ENCODE results near the gene OR52B2. TPM values are rescaled to one million over a fixed set of nuclear protein-coding genes. Genes with fewer than 3 reads are reported as not detected.

The OR52B2 gene
- total RNA-seq, 1 experiment from 2014 or later, result not detected

GRCh38 chr11:6214530-6214929 is 44.4 kb upstream of the OR52B2 start (continued):
- TF ChIP-seq NFE2L1 (CRISPR knock-in tag; IDR thresholded peaks at IDR 0.05), result no peak
- TF ChIP-seq, protein P1, sequence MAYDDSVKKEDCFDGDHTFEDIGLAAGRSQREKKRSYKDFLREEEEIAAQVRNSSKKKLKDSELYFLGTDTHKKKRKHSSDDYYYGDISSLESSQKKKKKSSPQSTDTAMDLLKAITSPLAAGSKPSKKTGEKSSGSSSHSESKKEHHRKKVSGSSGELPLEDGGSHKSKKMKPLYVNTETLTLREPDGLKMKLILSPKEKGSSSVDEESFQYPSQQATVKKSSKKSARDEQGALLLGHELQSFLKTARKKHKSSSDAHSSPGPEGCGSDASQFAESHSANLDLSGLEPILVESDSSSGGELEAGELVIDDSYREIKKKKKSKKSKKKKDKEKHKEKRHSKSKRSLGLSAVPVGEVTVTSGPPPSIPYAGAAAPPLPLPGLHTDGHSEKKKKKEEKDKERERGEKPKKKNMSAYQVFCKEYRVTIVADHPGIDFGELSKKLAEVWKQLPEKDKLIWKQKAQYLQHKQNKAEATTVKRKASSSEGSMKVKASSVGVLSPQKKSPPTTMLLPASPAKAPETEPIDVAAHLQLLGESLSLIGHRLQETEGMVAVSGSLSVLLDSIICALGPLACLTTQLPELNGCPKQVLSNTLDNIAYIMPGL (CRISPR knock-in tag; IDR thresholded peaks at IDR 0.05), result no peak
- TF ChIP-seq NR1H2 (CRISPR knock-in tag; IDR thresholded peaks at IDR 0.05), result no peak
- no peak for TF ChIP-seq ESRRA (CRISPR knock-in tag; IDR thresholded peaks at IDR 0.05; ENCODE audit: borderline replicate concordance)
- TF ChIP-seq, protein P2, sequence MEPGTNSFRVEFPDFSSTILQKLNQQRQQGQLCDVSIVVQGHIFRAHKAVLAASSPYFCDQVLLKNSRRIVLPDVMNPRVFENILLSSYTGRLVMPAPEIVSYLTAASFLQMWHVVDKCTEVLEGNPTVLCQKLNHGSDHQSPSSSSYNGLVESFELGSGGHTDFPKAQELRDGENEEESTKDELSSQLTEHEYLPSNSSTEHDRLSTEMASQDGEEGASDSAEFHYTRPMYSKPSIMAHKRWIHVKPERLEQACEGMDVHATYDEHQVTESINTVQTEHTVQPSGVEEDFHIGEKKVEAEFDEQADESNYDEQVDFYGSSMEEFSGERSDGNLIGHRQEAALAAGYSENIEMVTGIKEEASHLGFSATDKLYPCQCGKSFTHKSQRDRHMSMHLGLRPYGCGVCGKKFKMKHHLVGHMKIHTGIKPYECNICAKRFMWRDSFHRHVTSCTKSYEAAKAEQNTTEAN (CRISPR knock-in tag; IDR thresholded peaks at IDR 0.05), result no peak
- no peak for TF ChIP-seq TCF7 (CRISPR knock-in tag; IDR thresholded peaks at IDR 0.05; ENCODE audit: low read depth)

- TF ChIP-seq SOX15 (CRISPR knock-in tag; IDR thresholded peaks at IDR 0.05) (no peak), ZNF396 (CRISPR knock-in tag; IDR thresholded peaks at IDR 0.05; ENCODE audit: borderline replicate concordance) (no peak), PREB (CRISPR knock-in tag; IDR thresholded peaks at IDR 0.05; ENCODE audit: borderline replicate concordance) (no peak), MXD4 (CRISPR knock-in tag; IDR thresholded peaks at IDR 0.05; ENCODE audit: borderline replicate concordance) (no peak), KAT7 (CRISPR knock-in tag; IDR thresholded peaks at IDR 0.05; ENCODE audit: borderline replicate concordance) (no peak), SMAD4 (CRISPR knock-in tag; IDR thresholded peaks at IDR 0.05) (no peak), TCF7 (CRISPR knock-in tag; IDR thresholded peaks at IDR 0.05; ENCODE audit: low read depth) (no peak), JAZF1 (CRISPR knock-in tag; IDR thresholded peaks at IDR 0.05) (no peak), ZNF138 (CRISPR knock-in tag; conservative IDR thresholded peaks at IDR 0.05) (no peak), NR2C2 (CRISPR knock-in tag; IDR thresholded peaks at IDR 0.05) (no peak), GTF2I (CRISPR knock-in tag; conservative IDR thresholded peaks at IDR 0.05) (no peak)
- TF ChIP-seq, protein P3, sequence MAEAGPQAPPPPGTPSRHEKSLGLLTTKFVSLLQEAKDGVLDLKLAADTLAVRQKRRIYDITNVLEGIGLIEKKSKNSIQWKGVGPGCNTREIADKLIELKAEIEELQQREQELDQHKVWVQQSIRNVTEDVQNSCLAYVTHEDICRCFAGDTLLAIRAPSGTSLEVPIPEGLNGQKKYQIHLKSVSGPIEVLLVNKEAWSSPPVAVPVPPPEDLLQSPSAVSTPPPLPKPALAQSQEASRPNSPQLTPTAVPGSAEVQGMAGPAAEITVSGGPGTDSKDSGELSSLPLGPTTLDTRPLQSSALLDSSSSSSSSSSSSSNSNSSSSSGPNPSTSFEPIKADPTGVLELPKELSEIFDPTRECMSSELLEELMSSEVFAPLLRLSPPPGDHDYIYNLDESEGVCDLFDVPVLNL (CRISPR knock-in tag; IDR thresholded peaks at IDR 0.05; ENCODE audit: borderline replicate concordance, low read depth), result no peak
- TF ChIP-seq, protein P4, sequence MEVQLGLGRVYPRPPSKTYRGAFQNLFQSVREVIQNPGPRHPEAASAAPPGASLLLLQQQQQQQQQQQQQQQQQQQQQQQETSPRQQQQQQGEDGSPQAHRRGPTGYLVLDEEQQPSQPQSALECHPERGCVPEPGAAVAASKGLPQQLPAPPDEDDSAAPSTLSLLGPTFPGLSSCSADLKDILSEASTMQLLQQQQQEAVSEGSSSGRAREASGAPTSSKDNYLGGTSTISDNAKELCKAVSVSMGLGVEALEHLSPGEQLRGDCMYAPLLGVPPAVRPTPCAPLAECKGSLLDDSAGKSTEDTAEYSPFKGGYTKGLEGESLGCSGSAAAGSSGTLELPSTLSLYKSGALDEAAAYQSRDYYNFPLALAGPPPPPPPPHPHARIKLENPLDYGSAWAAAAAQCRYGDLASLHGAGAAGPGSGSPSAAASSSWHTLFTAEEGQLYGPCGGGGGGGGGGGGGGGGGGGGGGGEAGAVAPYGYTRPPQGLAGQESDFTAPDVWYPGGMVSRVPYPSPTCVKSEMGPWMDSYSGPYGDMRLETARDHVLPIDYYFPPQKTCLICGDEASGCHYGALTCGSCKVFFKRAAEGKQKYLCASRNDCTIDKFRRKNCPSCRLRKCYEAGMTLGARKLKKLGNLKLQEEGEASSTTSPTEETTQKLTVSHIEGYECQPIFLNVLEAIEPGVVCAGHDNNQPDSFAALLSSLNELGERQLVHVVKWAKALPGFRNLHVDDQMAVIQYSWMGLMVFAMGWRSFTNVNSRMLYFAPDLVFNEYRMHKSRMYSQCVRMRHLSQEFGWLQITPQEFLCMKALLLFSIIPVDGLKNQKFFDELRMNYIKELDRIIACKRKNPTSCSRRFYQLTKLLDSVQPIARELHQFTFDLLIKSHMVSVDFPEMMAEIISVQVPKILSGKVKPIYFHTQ (CRISPR knock-in tag; IDR thresholded peaks at IDR 0.05), result no peak
- TF ChIP-seq, protein P5, sequence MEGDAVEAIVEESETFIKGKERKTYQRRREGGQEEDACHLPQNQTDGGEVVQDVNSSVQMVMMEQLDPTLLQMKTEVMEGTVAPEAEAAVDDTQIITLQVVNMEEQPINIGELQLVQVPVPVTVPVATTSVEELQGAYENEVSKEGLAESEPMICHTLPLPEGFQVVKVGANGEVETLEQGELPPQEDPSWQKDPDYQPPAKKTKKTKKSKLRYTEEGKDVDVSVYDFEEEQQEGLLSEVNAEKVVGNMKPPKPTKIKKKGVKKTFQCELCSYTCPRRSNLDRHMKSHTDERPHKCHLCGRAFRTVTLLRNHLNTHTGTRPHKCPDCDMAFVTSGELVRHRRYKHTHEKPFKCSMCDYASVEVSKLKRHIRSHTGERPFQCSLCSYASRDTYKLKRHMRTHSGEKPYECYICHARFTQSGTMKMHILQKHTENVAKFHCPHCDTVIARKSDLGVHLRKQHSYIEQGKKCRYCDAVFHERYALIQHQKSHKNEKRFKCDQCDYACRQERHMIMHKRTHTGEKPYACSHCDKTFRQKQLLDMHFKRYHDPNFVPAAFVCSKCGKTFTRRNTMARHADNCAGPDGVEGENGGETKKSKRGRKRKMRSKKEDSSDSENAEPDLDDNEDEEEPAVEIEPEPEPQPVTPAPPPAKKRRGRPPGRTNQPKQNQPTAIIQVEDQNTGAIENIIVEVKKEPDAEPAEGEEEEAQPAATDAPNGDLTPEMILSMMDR (IDR thresholded peaks at IDR 0.05), result no peak
- TF ChIP-seq, protein P6, sequence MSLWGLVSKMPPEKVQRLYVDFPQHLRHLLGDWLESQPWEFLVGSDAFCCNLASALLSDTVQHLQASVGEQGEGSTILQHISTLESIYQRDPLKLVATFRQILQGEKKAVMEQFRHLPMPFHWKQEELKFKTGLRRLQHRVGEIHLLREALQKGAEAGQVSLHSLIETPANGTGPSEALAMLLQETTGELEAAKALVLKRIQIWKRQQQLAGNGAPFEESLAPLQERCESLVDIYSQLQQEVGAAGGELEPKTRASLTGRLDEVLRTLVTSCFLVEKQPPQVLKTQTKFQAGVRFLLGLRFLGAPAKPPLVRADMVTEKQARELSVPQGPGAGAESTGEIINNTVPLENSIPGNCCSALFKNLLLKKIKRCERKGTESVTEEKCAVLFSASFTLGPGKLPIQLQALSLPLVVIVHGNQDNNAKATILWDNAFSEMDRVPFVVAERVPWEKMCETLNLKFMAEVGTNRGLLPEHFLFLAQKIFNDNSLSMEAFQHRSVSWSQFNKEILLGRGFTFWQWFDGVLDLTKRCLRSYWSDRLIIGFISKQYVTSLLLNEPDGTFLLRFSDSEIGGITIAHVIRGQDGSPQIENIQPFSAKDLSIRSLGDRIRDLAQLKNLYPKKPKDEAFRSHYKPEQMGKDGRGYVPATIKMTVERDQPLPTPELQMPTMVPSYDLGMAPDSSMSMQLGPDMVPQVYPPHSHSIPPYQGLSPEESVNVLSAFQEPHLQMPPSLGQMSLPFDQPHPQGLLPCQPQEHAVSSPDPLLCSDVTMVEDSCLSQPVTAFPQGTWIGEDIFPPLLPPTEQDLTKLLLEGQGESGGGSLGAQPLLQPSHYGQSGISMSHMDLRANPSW (CRISPR knock-in tag; conservative IDR thresholded peaks at IDR 0.05; ENCODE audit: low read depth), result no peak
- Mint-ChIP-seq H3K4me1 (no peaks in the 10 kb centered on the region), H3K27me3 (ENCODE audit: low read depth) (no peaks in the 10 kb centered on the region), H3K27ac (no peak overlapping the region), H3K9me3 (no peaks in the 10 kb centered on the region), H3K36me3 (peaks cover 7% of the 10 kb centered on the region), H3K4me3 (no peak overlapping the region)
- CTCF ChIA-PET, result no interaction called here
- POLR2A ChIA-PET, result no interaction called here
- no peak for ATAC-seq
- DNase-seq (ENCODE audit: low spot score), result no peak
Observed at GRCh38 chr11:6210274-6210955, 40.3 kb upstream of the OR52B2 start.

Measured in WTC11 (cell line).